HCT116 (cell line): Measurements from ENCODE around the gene ZNF330. TPM values are rescaled to one million over a fixed set of nuclear protein-coding genes. Genes with fewer than 3 reads are reported as not detected.

ENCODE experiments used
- ATAC-seq: fragments of 200-7000 bp; cut with Tn5 transposase; 2 replicates; pipeline ENCODE4 v1.9.1; 2020; ENCODE audit warnings: mild to moderate bottlenecking, moderate library complexity
- Bru-seq: library from RNA; stranded (reverse); fragments of 400-500 nt; gene quantifications from one replicate; lab custom pipeline; 2021; lab: Mats Ljungman, UMichigan
- BruChase-seq, 2 experiments: library from RNA; stranded (reverse); fragments of 400-500 nt; gene quantifications; one replicate each; lab custom pipeline; 2021; lab: Mats Ljungman, UMichigan
- BruUV-seq: library from RNA; stranded (reverse); fragments of 400-500 nt; replicated peaks from 2 replicates; lab custom pipeline; 2021; lab: Mats Ljungman, UMichigan
- CTCF ChIA-PET: fragments of 300-600 bp; sonication (Branson Sonifier 250); formaldehyde crosslinking; loops from one replicate; lab custom pipeline; 2021; ENCODE audit warnings: antibody characterized with exemption; lab: Charles Lee
- POLR2A ChIA-PET: fragments of 300-600, 350-600 bp; sonication (Branson Sonifier 250); formaldehyde crosslinking; loops from one replicate; lab custom pipeline; 2021; ENCODE audit warnings: antibody characterized with exemption; lab: Charles Lee
- RAD21 ChIA-PET, 2 experiments: fragments of 300-600 bp; sonication (Branson Sonifier 250); formaldehyde crosslinking; loops; one replicate each; lab custom pipeline; 2023; ENCODE audit warnings: low total read pairs in 2 of 2; ENCODE audit not compliant: uncharacterized antibody in 2 of 2, unreplicated experiment in 2 of 2, low non-redundant PET in 1 of 2; lab: Charles Lee
- DNase-seq: peaks from one replicate; pipeline ENCODE4 v3.0.0-alpha.2; 2010; ENCODE audit warnings: low read depth, low spot score
- H2AFZ ChIP-seq: fragments of 200-600 bp; shearing (Covaris generic), sonication (generic); 2 replicates; pipeline ENCODE4 v1.6.1; 2017; ENCODE audit warnings: low read depth, mixed run types, mixed read lengths, antibody characterized with exemption, low read length; ENCODE audit not compliant: poor library complexity, severe bottlenecking
- H3K27ac ChIP-seq: 2 replicates; pipeline ENCODE4 v1.5.1; 2012; ENCODE audit warnings: low read depth, low read length
- H3K27me3 ChIP-seq: fragments of 200-600 bp; sonication (generic); 2 replicates; pipeline ENCODE4 v1.6.1; 2016; ENCODE audit warnings: mixed run types, low read length, mixed read lengths; ENCODE audit not compliant: insufficient read depth
- H3K36me3 ChIP-seq, 2 experiments: fragments of 200-500 bp in 1 of 2; fragments of 200-600 bp in 1 of 2; sonication (Bioruptor generic) in 1 of 2; sonication (generic) in 1 of 2; 2 replicates each; pipeline versions ENCODE4 v1.5.1 to v1.6.1; 2014 to 2016; ENCODE audit warnings: low read length in 2 of 2, inconsistent platforms in 1 of 2, mixed read lengths in 1 of 2, mixed run types in 1 of 2; ENCODE audit not compliant: insufficient read depth in 2 of 2, control insufficient read depth in 1 of 2
- H3K4me1 ChIP-seq, 2 experiments: fragments of 200-600 bp in 1 of 2; sonication (generic) in 1 of 2; 2 replicates each; pipeline versions ENCODE4 v1.5.1 to v1.6.1; 2012 to 2017; ENCODE audit warnings: low read length in 2 of 2, inconsistent platforms in 1 of 2, mild to moderate bottlenecking in 1 of 2, mixed read lengths in 1 of 2, mixed run types in 1 of 2, moderate library complexity in 1 of 2; ENCODE audit not compliant: insufficient read depth in 2 of 2, control insufficient read depth in 1 of 2
- H3K4me2 ChIP-seq: fragments of 200-600 bp; sonication (generic); 2 replicates; pipeline ENCODE4 v1.6.1; 2017; ENCODE audit warnings: mixed run types, low read length, mixed read lengths
- H3K4me3 ChIP-seq, 2 experiments: fragments of 200-600 bp in 1 of 2; sonication (generic) in 1 of 2; replicated peaks in 1 of 2; 2 replicates each; pipeline ENCODE4 v1.5.1; 2011 to 2016; ENCODE audit warnings: low read length in 2 of 2, control low read depth in 1 of 2, low read depth in 1 of 2, mild to moderate bottlenecking in 1 of 2, mixed read lengths in 1 of 2, mixed run types in 1 of 2
- H3K79me2 ChIP-seq: fragments of 200-600 bp; sonication (generic); 2 replicates; pipeline ENCODE4 v1.6.1; 2017; ENCODE audit warnings: mild to moderate bottlenecking, mixed run types, low read length, moderate library complexity, mixed read lengths; ENCODE audit not compliant: insufficient read depth
- H3K9ac ChIP-seq: fragments of 200-600 bp; sonication (generic); 2 replicates; pipeline ENCODE4 v1.6.1; 2016; ENCODE audit warnings: low read length, mixed read lengths
- H3K9me2 ChIP-seq: fragments of 200-600 bp; sonication (generic), shearing (Covaris generic); 2 replicates; pipeline ENCODE4 v1.6.1; 2017; ENCODE audit warnings: mixed run types, mild to moderate bottlenecking, moderate library complexity; ENCODE audit not compliant: insufficient read depth
- H3K9me3 ChIP-seq, 2 experiments: fragments of 200-500 bp in 1 of 2; fragments of 200-600 bp in 1 of 2; sonication (Bioruptor generic) in 1 of 2; sonication (generic) in 1 of 2; 2 replicates each; pipeline ENCODE4 v1.6.1; 2014 to 2017; ENCODE audit warnings: low read length in 2 of 2, mixed read lengths in 2 of 2, inconsistent platforms in 1 of 2, low read depth in 1 of 2, mild to moderate bottlenecking in 1 of 2, mixed run types in 1 of 2, moderate library complexity in 1 of 2; ENCODE audit not compliant: control insufficient read depth in 1 of 2, insufficient read depth in 1 of 2
- H4K20me1 ChIP-seq: fragments of 200-600 bp; sonication (generic), shearing (Covaris generic); 2 replicates; pipeline ENCODE4 v1.6.1; 2017; ENCODE audit warnings: mixed run types, mild to moderate bottlenecking, moderate library complexity; ENCODE audit not compliant: insufficient read depth
- CTCF ChIP-seq, 3 experiments: fragments of 200-600 bp in 1 of 3; sonication (generic) in 1 of 3; IDR thresholded peaks in 2 of 3; conservative IDR thresholded peaks in 1 of 3; 2 replicates each; pipeline ENCODE4 v1.5.1; 2012 to 2017; ENCODE audit warnings: low read depth in 2 of 3, low read length in 2 of 3, antibody characterized with exemption in 1 of 3, borderline replicate concordance in 1 of 3, control low read depth in 1 of 3, mild to moderate bottlenecking in 1 of 3, mixed read lengths in 1 of 3, mixed run types in 1 of 3, moderate library complexity in 1 of 3; ENCODE audit not compliant: insufficient read depth in 1 of 3
- EGR1 ChIP-seq: IDR thresholded peaks from 2 replicates; pipeline ENCODE4 v1.6.1; 2012; ENCODE audit warnings: low read depth
- ELF1 ChIP-seq: IDR thresholded peaks from 2 replicates; pipeline ENCODE4 v1.6.1; 2012; ENCODE audit warnings: low read depth, borderline replicate concordance
- FOSL1 ChIP-seq: IDR thresholded peaks from 2 replicates; pipeline ENCODE4 v1.6.1; 2012; ENCODE audit warnings: low read depth
- POLR2A ChIP-seq: IDR thresholded peaks from 2 replicates; pipeline ENCODE4 v1.7.0; 2011; ENCODE audit warnings: borderline replicate concordance; ENCODE audit not compliant: insufficient read depth, insufficient read length; ENCODE audit errors: extremely low read depth
- POLR2AphosphoS5 ChIP-seq: IDR thresholded peaks from 2 replicates; pipeline ENCODE4 v1.6.1; 2011; ENCODE audit warnings: mild to moderate bottlenecking, low read depth, low read length, moderate library complexity
- RAD21 ChIP-seq: IDR thresholded peaks from 2 replicates; pipeline ENCODE4 v1.6.1; 2012; ENCODE audit warnings: low read depth, mild to moderate bottlenecking
- SIN3A ChIP-seq: IDR thresholded peaks from 2 replicates; pipeline ENCODE4 v1.6.1; 2012; ENCODE audit warnings: low read depth
- SP1 ChIP-seq: IDR thresholded peaks from 2 replicates; pipeline ENCODE4 v1.6.1; 2012; ENCODE audit warnings: low read depth
- intact Hi-C: fragments of 100-400 bp; cut with micrococcal nuclease; formaldehyde crosslinking; loops from 2 replicates; pipeline ENCODE4 v1.10.0; 2022
- long read RNA-seq: library from polyadenylated mRNA; unstranded; transcript quantifications from one replicate; pipeline ENCODE4 v2.0.0, GENCODE V29; 2021; ENCODE audit not compliant: unreplicated experiment
- polyA plus RNA-seq: library from polyadenylated mRNA; unstranded; fragments of >200 nt; gene quantifications from 2 replicates; pipeline ENCODE4 v1.2.1, GENCODE V29; 2012; ENCODE audit warnings: missing spikeins
- total RNA-seq: library from RNA; stranded (reverse); gene quantifications from one replicate; pipeline ENCODE4 v1.2.1, GENCODE V29; 2021; ENCODE audit not compliant: unreplicated experiment
- TF ChIP-seq, protein P1 (sequence below): IDR thresholded peaks from 2 replicates; pipeline ENCODE4 v1.6.1; 2012; ENCODE audit warnings: low read depth
- TF ChIP-seq, protein P2 (sequence below): IDR thresholded peaks from 2 replicates; pipeline ENCODE4 v1.6.1; 2012

Gene ZNF330
- total RNA-seq = 49.1 TPM
- 50.9 and 55.7 TPM in 2 replicates for polyA plus RNA-seq
- percentile 92 among the genes with signal in this experiment for Bru-seq, nascent RNA
- BruChase-seq, experiment 1, labeled RNA remaining after a 6-hour chase = percentile 83 among the genes with signal in this experiment
- BruChase-seq, experiment 2, labeled RNA remaining after a 2-hour chase = percentile 91 among the genes with signal in this experiment
- long read RNA-seq, partial matches to known transcripts = 2 of 10 reads
- long read RNA-seq, other reads (novel, unspliced or antisense) = 7 of 10 reads

- Histone ChIP-seq H4K20me1 (peaks cover 4% of the 10 kb centered on the region; the same call in 1 of the 2 replicates), H3K36me3 (peaks cover 9 to 14% of the 10 kb centered on the region in 2 experiments; a peak in 3 of 4 replicates), H2AFZ (peak within 1 kb of the TSS; percentile 77), H3K4me1 (peaks cover 2 to 15% of the 10 kb centered on the region in 2 experiments; a peak in 2 of 4 replicates), H3K9me3 (no peaks in the 10 kb centered on the region), H3K9me2 (no peaks in the 10 kb centered on the region), H3K4me2 (peak within 1 kb of the TSS; percentile 81), H3K9ac (peak within 1 kb of the TSS; percentile 88), H3K27ac (peak within 1 kb of the TSS; percentile 48), H3K4me3 (peak within 1 kb of the TSS; percentile 80 to 94), H3K79me2 (peaks cover 53% of the 10 kb centered on the region), H3K27me3 (no peaks in the 10 kb centered on the region)
- POLR2A ChIA-PET = no interaction called here
- CTCF ChIA-PET = no interaction called here
- RAD21 ChIA-PET = no interaction called here
- TSS peak; percentile 43 for BruUV-seq
- TF ChIP-seq, protein P1, sequence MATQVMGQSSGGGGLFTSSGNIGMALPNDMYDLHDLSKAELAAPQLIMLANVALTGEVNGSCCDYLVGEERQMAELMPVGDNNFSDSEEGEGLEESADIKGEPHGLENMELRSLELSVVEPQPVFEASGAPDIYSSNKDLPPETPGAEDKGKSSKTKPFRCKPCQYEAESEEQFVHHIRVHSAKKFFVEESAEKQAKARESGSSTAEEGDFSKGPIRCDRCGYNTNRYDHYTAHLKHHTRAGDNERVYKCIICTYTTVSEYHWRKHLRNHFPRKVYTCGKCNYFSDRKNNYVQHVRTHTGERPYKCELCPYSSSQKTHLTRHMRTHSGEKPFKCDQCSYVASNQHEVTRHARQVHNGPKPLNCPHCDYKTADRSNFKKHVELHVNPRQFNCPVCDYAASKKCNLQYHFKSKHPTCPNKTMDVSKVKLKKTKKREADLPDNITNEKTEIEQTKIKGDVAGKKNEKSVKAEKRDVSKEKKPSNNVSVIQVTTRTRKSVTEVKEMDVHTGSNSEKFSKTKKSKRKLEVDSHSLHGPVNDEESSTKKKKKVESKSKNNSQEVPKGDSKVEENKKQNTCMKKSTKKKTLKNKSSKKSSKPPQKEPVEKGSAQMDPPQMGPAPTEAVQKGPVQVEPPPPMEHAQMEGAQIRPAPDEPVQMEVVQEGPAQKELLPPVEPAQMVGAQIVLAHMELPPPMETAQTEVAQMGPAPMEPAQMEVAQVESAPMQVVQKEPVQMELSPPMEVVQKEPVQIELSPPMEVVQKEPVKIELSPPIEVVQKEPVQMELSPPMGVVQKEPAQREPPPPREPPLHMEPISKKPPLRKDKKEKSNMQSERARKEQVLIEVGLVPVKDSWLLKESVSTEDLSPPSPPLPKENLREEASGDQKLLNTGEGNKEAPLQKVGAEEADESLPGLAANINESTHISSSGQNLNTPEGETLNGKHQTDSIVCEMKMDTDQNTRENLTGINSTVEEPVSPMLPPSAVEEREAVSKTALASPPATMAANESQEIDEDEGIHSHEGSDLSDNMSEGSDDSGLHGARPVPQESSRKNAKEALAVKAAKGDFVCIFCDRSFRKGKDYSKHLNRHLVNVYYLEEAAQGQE = no peak
- TF ChIP-seq FOSL1 (no peak), EGR1 (peak; percentile 84), SIN3A (peak; percentile 86), CTCF (IDR thresholded peaks at IDR 0.05 in 2 of 3, conservative IDR thresholded peaks at IDR 0.05 in 1 of 3; ENCODE audit: borderline replicate concordance in 1 of 3, insufficient read depth in 1 of 3, low read depth in 2 of 3, low read length in 2 of 3) (peak in 2 of 3 experiments; percentile 22 to 32; a peak in 2 of 6 replicates), POLR2A (peak; percentile 56), POLR2AphosphoS5 (peak; percentile 89), RAD21 (no peak), SP1 (peak; percentile 59), ELF1 (no peak; the same call in 1 of the 2 replicates)
- TF ChIP-seq, protein P2, sequence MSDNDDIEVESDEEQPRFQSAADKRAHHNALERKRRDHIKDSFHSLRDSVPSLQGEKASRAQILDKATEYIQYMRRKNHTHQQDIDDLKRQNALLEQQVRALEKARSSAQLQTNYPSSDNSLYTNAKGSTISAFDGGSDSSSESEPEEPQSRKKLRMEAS = peak; percentile 71
- peak; percentile 92 for ATAC-seq
- intact Hi-C loops = no loop called here
- peak; percentile 75 for DNase-seq
Measured at GRCh38 chr4:141220691-141221659, at the start of gene ZNF330. Gene ZNF330, plus strand, starts transcription at chr4:141220895. Its CDS starts 1,477 bp downstream, at chr4:141222372.
